GM12873 (cell line): ENCODE results near the gene SEC24C.

ENCODE experiments used
- CTCF ChIP-seq: IDR thresholded peaks from 2 replicates; pipeline ENCODE4 v1.5.1; 2012; ENCODE audit warnings: low read depth, mild to moderate bottlenecking, moderate library complexity, low read length, control low read depth; ENCODE audit not compliant: insufficient read depth; ENCODE audit errors: missing control alignments

SEC24C gene

DNA sequence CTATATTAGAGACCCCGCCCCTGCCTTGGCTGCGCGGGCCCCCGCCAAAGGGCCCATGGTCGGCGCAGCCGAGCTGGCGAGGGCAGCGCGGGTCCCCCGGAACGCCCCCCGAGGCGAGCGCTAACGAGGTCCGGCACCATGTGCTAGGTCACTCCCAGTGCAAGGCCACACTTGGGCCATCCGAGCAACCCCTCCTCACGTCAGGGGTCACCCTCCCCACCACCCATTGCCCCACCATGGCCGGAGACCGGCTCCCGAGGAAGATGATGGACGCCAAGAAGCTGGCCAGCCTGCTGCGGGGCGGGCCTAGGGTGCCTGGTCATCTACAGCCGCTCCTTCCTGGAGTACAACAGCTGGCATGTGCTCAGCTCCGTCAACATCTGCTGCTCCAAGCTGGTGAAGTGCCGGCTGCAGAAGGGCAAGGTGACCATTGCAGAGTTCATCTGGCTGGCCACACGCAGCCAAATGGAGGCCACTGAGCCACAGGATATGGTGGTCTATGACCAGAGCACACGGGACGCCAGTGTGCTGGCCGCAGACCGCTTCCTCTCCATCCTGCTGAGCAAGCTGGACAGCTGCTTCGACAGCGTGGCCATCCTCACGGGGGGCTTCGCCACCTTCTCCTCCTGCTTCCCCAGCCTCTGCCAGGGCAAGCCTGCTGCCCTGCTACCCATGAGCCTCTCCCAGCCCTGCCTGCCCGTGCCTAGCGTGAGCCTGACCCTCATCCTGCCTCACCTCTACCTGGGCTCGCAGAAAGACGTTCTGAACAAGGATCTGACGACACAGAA is 12.4 kb upstream of the SEC24C start:
- no peak for TF ChIP-seq CTCF

- no peak for TF ChIP-seq CTCF
These were observed 11.7 kb upstream of the SEC24C start for GRCh38 chr10:73732426-73732825.

DNA sequence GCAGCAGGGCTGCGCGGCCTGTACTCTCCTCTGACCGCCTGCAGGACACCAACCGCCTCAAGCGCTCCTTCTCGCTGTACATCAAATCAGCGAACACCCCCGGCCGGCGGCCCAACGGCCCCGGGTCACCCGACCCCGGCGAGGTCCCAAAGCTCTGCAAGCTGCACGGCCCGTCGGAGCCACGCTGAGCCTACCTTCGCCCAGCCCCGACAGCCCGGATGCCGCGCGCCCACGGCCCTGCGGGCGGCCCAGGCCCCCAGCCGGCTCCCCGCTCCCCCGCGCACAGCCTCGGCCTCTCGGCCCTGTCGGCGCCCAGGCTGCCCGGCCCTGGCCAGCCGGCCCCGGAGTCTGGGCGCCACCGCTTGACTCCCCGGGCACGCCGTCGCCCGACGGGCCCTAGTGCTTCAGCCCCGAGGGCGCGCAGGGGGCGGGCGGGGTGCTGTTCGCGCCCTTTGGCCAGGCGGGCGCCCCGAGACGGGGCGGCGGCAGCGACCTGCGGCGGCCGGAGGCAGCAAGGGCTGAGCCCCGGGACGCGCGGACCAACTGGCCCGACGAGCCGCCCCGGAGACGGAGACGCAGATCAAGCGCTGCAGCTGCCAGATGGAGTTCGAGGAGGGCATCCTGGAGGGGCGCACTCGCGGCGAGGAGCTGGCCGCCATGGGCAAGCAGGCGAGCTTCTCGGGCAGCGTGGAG is 11.1 kb upstream of the SEC24C start:
- TF ChIP-seq CTCF = no peak

DNA sequence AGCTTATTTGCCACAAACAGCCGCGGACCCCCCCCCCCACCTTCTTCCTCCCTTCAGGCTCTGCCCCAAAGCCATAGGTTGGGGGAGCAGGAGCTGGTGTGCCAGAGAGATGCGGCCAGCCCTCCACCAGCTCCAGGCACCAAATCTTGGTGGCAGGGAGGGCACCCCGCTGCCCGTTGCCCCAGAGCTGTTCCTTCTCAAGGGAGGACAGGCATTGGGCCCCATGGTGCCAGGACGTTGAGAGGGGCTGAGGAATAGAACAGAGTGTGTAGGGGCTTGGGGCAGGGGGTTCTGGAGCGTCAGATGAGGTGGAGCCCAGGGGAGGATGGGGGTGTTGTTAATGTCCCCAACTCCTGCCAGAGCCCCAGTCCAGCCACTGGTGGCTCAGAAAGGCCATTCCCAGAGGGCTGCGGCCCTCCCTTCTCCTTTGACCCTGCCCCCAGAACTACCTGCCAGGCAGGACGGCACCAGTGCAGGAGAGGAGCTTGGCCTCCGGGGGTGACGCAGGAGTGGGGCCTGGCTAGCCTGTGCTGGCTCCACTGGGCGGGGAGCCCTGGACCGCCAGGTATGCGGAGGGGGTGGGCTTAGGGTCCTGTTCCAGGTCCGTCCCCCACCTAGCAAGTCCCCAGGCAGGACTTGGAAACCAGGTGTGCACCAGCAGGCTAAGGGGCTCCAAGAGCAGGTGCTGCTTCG is 10.0 kb upstream of the SEC24C start:
- no peak for TF ChIP-seq CTCF

DNA sequence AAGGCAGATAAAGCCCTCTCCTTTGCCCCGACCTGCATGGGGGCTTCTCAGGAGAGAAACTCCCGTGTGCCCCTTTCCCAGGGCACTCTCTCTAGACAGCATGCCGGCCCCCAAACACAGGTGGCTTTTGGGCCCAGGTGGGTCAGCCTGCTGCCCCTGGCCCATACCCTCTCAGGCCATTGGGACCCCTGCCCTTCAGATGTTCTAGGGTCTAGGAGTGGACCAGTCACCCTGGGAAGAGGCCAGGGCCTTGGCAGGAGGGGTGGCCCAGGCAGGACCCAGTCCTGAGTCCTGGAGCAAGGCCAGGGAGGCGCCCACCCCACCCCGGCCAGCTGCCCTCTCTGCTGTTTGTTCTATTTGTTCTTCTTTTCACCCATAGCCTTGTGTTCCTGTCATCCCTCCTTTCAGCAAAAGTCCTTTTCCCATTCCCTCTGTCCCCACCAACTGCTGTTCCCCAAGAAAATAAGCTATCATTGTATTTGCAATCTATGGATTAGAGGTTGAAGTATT is 9.3 kb upstream of the SEC24C start:
- TF ChIP-seq CTCF = no peak

GRCh38 chr10:73742454-73742734 is 1.8 kb upstream of the SEC24C start:
- TF ChIP-seq CTCF = no peak

GRCh38 chr10:73743327-73743904 is 756 bp upstream of the SEC24C start:
- TF ChIP-seq CTCF = no peak
